Endothelial cell of umbilical vein (primary cell): ENCODE results near the gene VRK2. TPM values are rescaled to one million over a fixed set of nuclear protein-coding genes. Genes with fewer than 3 reads are reported as not detected.

Source experiments
- BruUV-seq: library from RNA; stranded (reverse); fragments of 400-500 nt; replicated peaks from 2 replicates; lab custom pipeline; 2021; lab: Mats Ljungman, UMichigan
- CTCF ChIA-PET: fragments of 300-600, 350-600 bp; sonication (Branson Sonifier 250); formaldehyde crosslinking; loops from one replicate; lab custom pipeline; 2021; ENCODE audit warnings: antibody characterized with exemption, inconsistent platforms; lab: Charles Lee
- POLR2A ChIA-PET: fragments of 300-600, 350-600 bp; sonication (Branson Sonifier 250); formaldehyde crosslinking; loops from one replicate; lab custom pipeline; 2021; ENCODE audit warnings: antibody characterized with exemption, inconsistent platforms; lab: Charles Lee
- DNase-seq: peaks from one replicate; pipeline ENCODE4 v3.0.0-alpha.2; 2011; ENCODE audit warnings: low read depth, low spot score
- FAIRE-seq: peaks from 2 replicates; lab custom pipeline; 2011; peaks lifted over from hg19 to GRCh38; lab: Jason Lieb, UNC
- H2AFZ ChIP-seq: 2 replicates; pipeline ENCODE4 v1.6.0; 2012; ENCODE audit warnings: low read depth, low read length, control low read depth, inconsistent platforms
- H3K27ac ChIP-seq: 2 replicates; pipeline ENCODE4 v1.5.1; 2011; ENCODE audit warnings: low read depth, mild to moderate bottlenecking, control low read depth, low read length, moderate library complexity; ENCODE audit not compliant: insufficient read depth
- H3K27me3 ChIP-seq, 2 experiments: 2 replicates each; pipeline versions ENCODE4 v1.6.0 to v1.6.1; 2011; ENCODE audit warnings: low read length in 2 of 2, mixed read lengths in 1 of 2; ENCODE audit not compliant: control insufficient read depth in 2 of 2, insufficient read depth in 2 of 2
- H3K36me3 ChIP-seq, 2 experiments: 2 replicates in 1 of 2; 3 replicates in 1 of 2; pipeline ENCODE4 v1.5.1; 2011; ENCODE audit warnings: low read length in 2 of 2, mild to moderate bottlenecking in 1 of 2, moderate library complexity in 1 of 2; ENCODE audit not compliant: control insufficient read depth in 2 of 2, insufficient read depth in 2 of 2; ENCODE audit errors: extremely low read depth in 1 of 2
- H3K4me1 ChIP-seq: 3 replicates; pipeline ENCODE4 v1.5.1; 2011; ENCODE audit warnings: mild to moderate bottlenecking, low read length; ENCODE audit not compliant: control insufficient read depth, insufficient read depth; ENCODE audit errors: extremely low read depth
- H3K4me2 ChIP-seq: 2 replicates; pipeline ENCODE4 v1.6.1; 2011; ENCODE audit warnings: low read length, control low read depth, mixed read lengths; ENCODE audit not compliant: insufficient read depth
- H3K4me3 ChIP-seq, 3 experiments: fragments of 200-600 bp in 1 of 3; sonication (generic), shearing (Covaris generic) in 1 of 3; replicated peaks in 1 of 3; 2 replicates each; pipeline ENCODE4 v1.5.1; 2011 to 2016; ENCODE audit warnings: control low read depth in 3 of 3, low read length in 3 of 3, mild to moderate bottlenecking in 2 of 3, inconsistent platforms in 1 of 3, low read depth in 1 of 3, moderate library complexity in 1 of 3; ENCODE audit not compliant: insufficient read depth in 1 of 3
- H3K79me2 ChIP-seq: 2 replicates; pipeline ENCODE4 v1.6.0; 2012; ENCODE audit warnings: low read length, inconsistent platforms; ENCODE audit not compliant: control insufficient read depth, insufficient read depth
- H3K9ac ChIP-seq: replicated peaks from 2 replicates; pipeline ENCODE3; 2011; ENCODE audit warnings: low read length, control low read depth; ENCODE audit not compliant: insufficient read depth; ENCODE audit errors: extremely low read depth
- H3K9me1 ChIP-seq: replicated peaks from 3 replicates; pipeline ENCODE4 v1.6.0; 2011; ENCODE audit warnings: mild to moderate bottlenecking, low read length; ENCODE audit not compliant: control insufficient read depth, insufficient read depth; ENCODE audit errors: extremely low read depth
- H3K9me3 ChIP-seq: replicated peaks from 2 replicates; pipeline ENCODE4 v1.5.1; 2012; ENCODE audit warnings: low read length, inconsistent platforms; ENCODE audit not compliant: control insufficient read depth, insufficient read depth
- H4K20me1 ChIP-seq: replicated peaks from 2 replicates; pipeline ENCODE3; 2011; ENCODE audit warnings: mild to moderate bottlenecking, low read length; ENCODE audit not compliant: control insufficient read depth, insufficient read depth; ENCODE audit errors: extremely low read depth
- CTCF ChIP-seq, 2 donors: IDR thresholded peaks; 1 replicate in 1 of 2; 2 replicates in 1 of 2; pipeline ENCODE4 v1.5.1; 2011; ENCODE audit warnings: low read length in 2 of 2, mild to moderate bottlenecking in 2 of 2, moderate library complexity in 2 of 2, control low read depth in 1 of 2, inconsistent platforms in 1 of 2, low read depth in 1 of 2; ENCODE audit not compliant: insufficient read depth in 1 of 2; ENCODE audit errors: extremely low read depth in 1 of 2
- FOS ChIP-seq: IDR thresholded peaks from 2 replicates; pipeline ENCODE4 v1.6.1; 2011; ENCODE audit warnings: mild to moderate bottlenecking, low read length, moderate library complexity, borderline replicate concordance; ENCODE audit not compliant: insufficient read depth
- GATA2 ChIP-seq: IDR thresholded peaks from 2 replicates; pipeline ENCODE4 v1.7.0; 2011; ENCODE audit warnings: low read depth, mild to moderate bottlenecking, moderate library complexity, mixed read lengths, low read length; ENCODE audit not compliant: insufficient read length, insufficient read depth
- JUN ChIP-seq: IDR thresholded peaks from 2 replicates; pipeline ENCODE4 v1.6.1; 2011; ENCODE audit warnings: borderline replicate concordance, low read depth; ENCODE audit not compliant: insufficient read length, insufficient read depth
- MAX ChIP-seq: IDR thresholded peaks from 2 replicates; pipeline ENCODE4 v1.6.1; 2011; ENCODE audit not compliant: insufficient read depth, insufficient read length
- MYC ChIP-seq: IDR thresholded peaks from one replicate; pipeline ENCODE4 v1.6.1; 2011; ENCODE audit warnings: mild to moderate bottlenecking, low read depth, low read length
- POLR2AphosphoS5 ChIP-seq: IDR thresholded peaks from 2 replicates; pipeline ENCODE4 v1.6.1; 2012; ENCODE audit warnings: low read depth, mild to moderate bottlenecking, control low read depth, low read length, moderate library complexity; ENCODE audit not compliant: insufficient read depth
- dilution Hi-C: fragments of 300-500 bp; cut with MboI; formaldehyde crosslinking; loops from one replicate; pipeline ENCODE4 v1.15.0; 2019; ENCODE audit warnings: low sequenced_read_pairs; ENCODE audit not compliant: extremely low pct_ligation_motif_present
- intact Hi-C: fragments of 100-400 bp; cut with micrococcal nuclease; formaldehyde crosslinking; loops from one replicate; pipeline ENCODE4 v1.10.0; 2022
- polyA plus RNA-seq, 4 experiments: library from polyadenylated mRNA; depleted of rRNA in 3 of 4; stranded (reverse) in 3 of 4; unstranded in 1 of 4; fragments of >200 nt; gene quantifications; 2 replicates each; pipeline versions ENCODE4 v1.2.1 to v1.2.3, GENCODE V29; 2011 to 2012; ENCODE audit warnings: missing spikeins in 1 of 4
- total RNA-seq: library from RNA; stranded (reverse); gene quantifications from 2 replicates; pipeline ENCODE4 v1.2.3, GENCODE V29; 2021

VRK2 gene
- total and polyA plus RNA-seq, 2 donors (not counting 3 experiments of a cell fraction or from before 2014, with no cell fraction given), result 11.2 to 35.2 TPM

- FAIRE-seq, result peak; percentile 21
- dilution Hi-C loops, result no loop called here
- BruUV-seq, result TSS peak; percentile 40
Measured at GRCh38 chr2:58107803-58108710, 61.5 kb downstream of the VRK2 start.

GRCh38 chr2:58109481-58109880 lies 62.9 kb downstream of the VRK2 start:
- H2AFZ ChIP-seq, result no peak overlapping the region
- H3K27ac ChIP-seq, result no peak overlapping the region
- no peaks in the 10 kb centered on the region for H4K20me1 ChIP-seq
- FAIRE-seq (no peak), DNase-seq (no peak)
- no peaks in the 10 kb centered on the region for H3K79me2 ChIP-seq
- no peak overlapping the region for H3K4me3 ChIP-seq
- H3K36me3 ChIP-seq, result no peaks in the 10 kb centered on the region
- TF ChIP-seq FOS, result no peak
- no peak for TF ChIP-seq CTCF (IDR thresholded peaks at IDR 0.05; ENCODE audit: extremely low read depth in 1 of 2, insufficient read depth in 1 of 2, low read depth in 1 of 2, low read length in 2 of 2)
- TF ChIP-seq GATA2, result no peak
- TF ChIP-seq JUN, result no peak
- no peak for TF ChIP-seq MAX
- no peak for TF ChIP-seq MYC
- H3K9me3 ChIP-seq, result no peaks in the 10 kb centered on the region
- H3K9me1 ChIP-seq, result no peaks in the 10 kb centered on the region
- CTCF ChIA-PET, result no interaction called here
- no peaks in the 10 kb centered on the region for H3K27me3 ChIP-seq
- no peak overlapping the region for H3K9ac ChIP-seq
- dilution Hi-C loops (no loop called here), intact Hi-C loops (no loop called here)
- POLR2A ChIA-PET, result no interaction called here
- peaks cover 23% of the 10 kb centered on the region for H3K4me1 ChIP-seq
- no TSS peak for BruUV-seq
- no peak overlapping the region for H3K4me2 ChIP-seq

More at GRCh38 chr2:58107803-58108710, 61.5 kb downstream of the VRK2 start:
- H3K4me1 ChIP-seq, result peaks cover 21% of the 10 kb centered on the region
- TF ChIP-seq POLR2AphosphoS5 (no peak), GATA2 (no peak), MAX (no peak), FOS (peak; percentile 61)
- H3K27ac ChIP-seq, result peak overlapping the region; percentile 43
- H3K9me1 ChIP-seq, result no peaks in the 10 kb centered on the region
- no peak overlapping the region for H3K4me3 ChIP-seq
- H3K4me2 ChIP-seq, result peak overlapping the region; percentile 10
- H3K27me3 ChIP-seq, result no peaks in the 10 kb centered on the region
- no peaks in the 10 kb centered on the region for H3K9me3 ChIP-seq
- H4K20me1 ChIP-seq, result no peaks in the 10 kb centered on the region
- peak; percentile 36 for DNase-seq
- peak overlapping the region; percentile 45 for H2AFZ ChIP-seq
- POLR2A ChIA-PET, result no interaction called here
- intact Hi-C loops, result no loop called here
- CTCF ChIA-PET, result interaction anchor here (1.1 to 1.6 kb wide), 2 partner anchors 9 to 19 kb away, joined by 3 to 8 read pairs; no protein-coding TSS in a partner anchor
- no peaks in the 10 kb centered on the region for H3K79me2 ChIP-seq
- H3K36me3 ChIP-seq, result no peaks in the 10 kb centered on the region
- no peak overlapping the region for H3K9ac ChIP-seq
